Natural killer cell (primary cell): ENCODE results near the gene DLGAP3. TPM values are rescaled to one million over a fixed set of nuclear protein-coding genes. Genes with fewer than 3 reads are reported as not detected.

Source experiments
- ATAC-seq, 3 donors: fragments of 150-1000 bp in 2 of 3; fragments of 200-7000 bp in 1 of 3; cut with Tn5 transposase; 1 replicate in 1 of 3; 2 replicates in 2 of 3; pipeline ENCODE4 v1.10.0; 2021; ENCODE audit warnings: mild to moderate bottlenecking in 2 of 3, moderate library complexity in 2 of 3
- DNase-seq, 2 donors: peaks; one replicate each; pipeline versions ENCODE4 v3.0.0 to v3.0.0-alpha.2; 2013 to 2021; ENCODE audit warnings: mixed read lengths in 1 of 2
- H3K27ac ChIP-seq: one replicate; pipeline ENCODE4 v1.5.1; 2013; ENCODE audit warnings: mild to moderate bottlenecking, low read length
- H3K27me3 ChIP-seq: one replicate; pipeline ENCODE4 v1.6.1; 2013; ENCODE audit warnings: low read length; ENCODE audit not compliant: control insufficient read depth, insufficient read depth
- H3K36me3 ChIP-seq: one replicate; pipeline ENCODE4 v1.6.1; 2013; ENCODE audit warnings: low read length; ENCODE audit not compliant: control insufficient read depth, insufficient read depth
- H3K4me1 ChIP-seq: one replicate; pipeline ENCODE4 v1.6.1; 2013; ENCODE audit warnings: low read length; ENCODE audit not compliant: control insufficient read depth, insufficient read depth
- H3K4me3 ChIP-seq: one replicate; pipeline ENCODE4 v1.5.1; 2013; ENCODE audit warnings: low read length
- H3K9me3 ChIP-seq: one replicate; pipeline ENCODE4 v1.6.1; 2013; ENCODE audit warnings: low read length; ENCODE audit not compliant: control insufficient read depth, insufficient read depth
- H3K27ac Mint-ChIP-seq, 2 donors: one replicate each; pipeline ENCODE4 v1.8.0; 2022; ENCODE audit warnings: mild to moderate bottlenecking in 2 of 2, mixed read lengths in 2 of 2, moderate library complexity in 1 of 2
- H3K27me3 Mint-ChIP-seq, 2 donors: one replicate each; pipeline ENCODE4 v1.8.0; 2022; ENCODE audit warnings: low read depth in 2 of 2, mixed read lengths in 2 of 2
- H3K36me3 Mint-ChIP-seq: one replicate; pipeline ENCODE4 v1.8.0; 2022; ENCODE audit warnings: mixed read lengths
- H3K4me1 Mint-ChIP-seq, 2 donors: one replicate each; pipeline ENCODE4 v1.8.0; 2022; ENCODE audit warnings: mixed read lengths in 2 of 2
- H3K4me3 Mint-ChIP-seq: one replicate; pipeline ENCODE4 v1.8.0; 2022; ENCODE audit warnings: mild to moderate bottlenecking, moderate library complexity, mixed read lengths
- H3K9me3 Mint-ChIP-seq, 2 donors: one replicate each; pipeline ENCODE4 v1.8.0; 2022; ENCODE audit warnings: mixed read lengths in 2 of 2
- CTCF ChIP-seq: fragments of 200-600 bp; IDR thresholded peaks from one replicate; pipeline ENCODE4 v1.8.0; 2022; ENCODE audit warnings: antibody characterized with exemption
- WGBS: methylation state at CpG from one replicate; pipeline ENCODE4 v1.1.7; 2013; ENCODE audit warnings: missing lambda C conversion rate; ENCODE audit not compliant: insufficient coverage; 5-methylcytosine and 5-hydroxymethylcytosine counted together
- intact Hi-C: fragments of 100-400 bp; cut with micrococcal nuclease; formaldehyde crosslinking; loops from one replicate; pipeline ENCODE4 v1.14.2; 2022
- total RNA-seq, 4 donors: library from RNA; stranded (reverse); fragments of 120-200 nt in 1 of 4; gene quantifications; one replicate each; pipeline versions ENCODE4 v1.2.3 to v1.2.4, GENCODE V29; 2013 to 2022

The DLGAP3 gene
- total RNA-seq, 3 donors from 2014 or later (not counting 1 experiment from before 2014, with no cell fraction given), result 0.33 to 0.38 (median 0.36) TPM

- no peaks in the 10 kb centered on the region for H3K36me3 ChIP-seq
- DNase-seq (peak in 1 of 2 donors; percentile 27), ATAC-seq (peak; percentile 16 to 46 (median 32))
- H3K27ac ChIP-seq, result no peak overlapping the region
- H3K27me3 ChIP-seq, result peaks cover 23% of the 10 kb centered on the region
- TF ChIP-seq CTCF, result no peak
- peaks cover 23% of the 10 kb centered on the region for H3K4me1 ChIP-seq
- Mint-ChIP-seq H3K4me1 (peaks cover 6 to 20% of the 10 kb centered on the region in 2 donors), H3K9me3 (no peaks in the 10 kb centered on the region), H3K27ac (peak overlapping the region in 1 of 2 donors; percentile 10), H3K36me3 (no peaks in the 10 kb centered on the region), H3K27me3 (peaks cover 37 to 47% of the 10 kb centered on the region in 2 donors), H3K4me3 (peak overlapping the region; percentile 79)
- H3K4me3 ChIP-seq, result peak overlapping the region; percentile 20
- intact Hi-C loops, result no loop called here
- 3% methylated on average over 66 of the region's 66 CpGs for WGBS
- peaks cover 2% of the 10 kb centered on the region for H3K9me3 ChIP-seq
These were observed 552 bp downstream of the DLGAP3 start for GRCh38 chr1:34928699-34929496.

- ATAC-seq, result no peak
- peaks cover 6 to 20% of the 10 kb centered on the region in 2 donors for H3K4me1 Mint-ChIP-seq
These were observed 1.3 kb downstream of the DLGAP3 start for GRCh38 chr1:34928066-34928696.

GRCh38 chr1:34927316-34927715 is 2.1 kb downstream of the DLGAP3 start:
- H3K27ac Mint-ChIP-seq, result no peak overlapping the region
- peaks cover 2% of the 10 kb centered on the region for H3K9me3 ChIP-seq
- intact Hi-C loops, result no loop called here
- peaks cover 23% of the 10 kb centered on the region for H3K4me1 ChIP-seq
- no peak overlapping the region for H3K27ac ChIP-seq
- no peaks in the 10 kb centered on the region for H3K36me3 ChIP-seq
- ATAC-seq, result no peak
- H3K36me3 Mint-ChIP-seq, result no peaks in the 10 kb centered on the region
- no peak overlapping the region for H3K4me3 ChIP-seq
- peaks cover 52 to 58% of the 10 kb centered on the region in 2 donors for H3K27me3 Mint-ChIP-seq
- H3K4me1 Mint-ChIP-seq, result peaks cover 6 to 20% of the 10 kb centered on the region in 2 donors
- TF ChIP-seq CTCF, result no peak
- WGBS, result 73% methylated on average over 8 of the region's 8 CpGs
- no peak overlapping the region for H3K4me3 Mint-ChIP-seq
- no peak for DNase-seq
- peaks cover 23% of the 10 kb centered on the region for H3K27me3 ChIP-seq
- no peaks in the 10 kb centered on the region for H3K9me3 Mint-ChIP-seq

More at GRCh38 chr1:34928066-34928696, 1.3 kb downstream of the DLGAP3 start:
- H3K27me3 Mint-ChIP-seq, result peaks cover 44 to 52% of the 10 kb centered on the region in 2 donors
- H3K27ac ChIP-seq, result no peak overlapping the region
- peak overlapping the region; percentile 79 for H3K4me3 Mint-ChIP-seq
- intact Hi-C loops, result no loop called here
- DNase-seq, result no peak
- no peaks in the 10 kb centered on the region for H3K36me3 ChIP-seq
- H3K36me3 Mint-ChIP-seq, result no peaks in the 10 kb centered on the region
- peaks cover 23% of the 10 kb centered on the region for H3K27me3 ChIP-seq
- peak overlapping the region in 1 of 2 donors; percentile 10 for H3K27ac Mint-ChIP-seq
- 33% methylated on average over 5 of the region's 9 CpGs for WGBS
- H3K9me3 ChIP-seq, result peaks cover 2% of the 10 kb centered on the region
- H3K4me1 ChIP-seq, result peaks cover 23% of the 10 kb centered on the region
- H3K4me3 ChIP-seq, result no peak overlapping the region
- H3K9me3 Mint-ChIP-seq, result no peaks in the 10 kb centered on the region
- no peak for TF ChIP-seq CTCF
